SKM-1 treated with dmso at 0.1 percent for 144 hours (cell line): ENCODE results near the gene DOHH.
A peak's percentile ranks its signal among the peaks of the same experiment; 100 is the strongest.

Source experiments
- DNase-seq: peaks from one replicate; lab custom pipeline; 2025; ENCODE audit not compliant: unreplicated experiment; lab: John Stamatoyannopoulos, UW

The DOHH gene, protein sequence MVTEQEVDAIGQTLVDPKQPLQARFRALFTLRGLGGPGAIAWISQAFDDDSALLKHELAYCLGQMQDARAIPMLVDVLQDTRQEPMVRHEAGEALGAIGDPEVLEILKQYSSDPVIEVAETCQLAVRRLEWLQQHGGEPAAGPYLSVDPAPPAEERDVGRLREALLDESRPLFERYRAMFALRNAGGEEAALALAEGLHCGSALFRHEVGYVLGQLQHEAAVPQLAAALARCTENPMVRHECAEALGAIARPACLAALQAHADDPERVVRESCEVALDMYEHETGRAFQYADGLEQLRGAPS

GRCh38 chr19:3500429-3501101 is at the start of gene DOHH:
Gene DOHH (minus strand): TSS chr19:3500674. CDS start chr19:3496814, 3,860 bp downstream.
- peak; percentile 98 for DNase-seq

DNA sequence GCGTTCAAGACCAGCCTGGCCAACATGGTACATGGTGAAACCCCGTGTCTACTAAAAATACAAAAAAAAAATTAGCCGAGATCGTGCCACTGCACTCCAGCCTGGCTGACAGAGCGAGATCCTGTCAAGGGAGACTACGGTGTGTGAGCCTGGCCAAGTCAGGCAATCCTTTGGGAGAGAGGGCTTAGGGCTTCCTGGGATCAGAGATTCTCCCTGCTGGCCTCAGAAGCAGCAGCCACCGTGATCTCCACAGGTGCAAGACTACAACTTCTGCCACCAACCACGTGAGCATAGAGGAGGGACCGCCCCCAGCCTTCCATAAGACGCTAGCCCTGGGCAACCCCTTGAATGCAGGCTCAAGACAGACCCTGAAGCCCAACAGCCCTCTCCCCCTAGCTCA is 49.3 kb upstream of the DOHH start:
- DNase-seq, result no peak

DNA sequence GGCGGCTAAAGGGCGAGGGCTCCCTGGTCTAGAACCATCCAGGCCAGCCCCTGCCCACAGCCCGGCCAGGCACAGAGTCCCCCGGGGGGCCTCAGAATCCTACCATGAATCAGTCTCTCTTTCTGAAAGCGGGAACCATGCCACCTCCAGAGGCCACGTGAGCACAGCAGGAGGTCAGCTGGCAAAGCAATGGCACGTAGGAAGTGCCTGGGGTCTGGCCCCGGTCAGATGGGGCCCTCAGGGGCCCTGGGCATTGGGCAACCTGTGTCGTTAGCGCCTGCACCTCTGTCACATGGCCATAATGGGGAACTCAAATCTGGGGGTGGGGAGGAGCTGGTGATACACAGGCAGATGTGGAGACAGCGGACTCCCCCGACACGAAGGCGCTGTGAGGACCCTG is 48.1 kb upstream of the DOHH start:
- peak; percentile 72 for DNase-seq

DNA sequence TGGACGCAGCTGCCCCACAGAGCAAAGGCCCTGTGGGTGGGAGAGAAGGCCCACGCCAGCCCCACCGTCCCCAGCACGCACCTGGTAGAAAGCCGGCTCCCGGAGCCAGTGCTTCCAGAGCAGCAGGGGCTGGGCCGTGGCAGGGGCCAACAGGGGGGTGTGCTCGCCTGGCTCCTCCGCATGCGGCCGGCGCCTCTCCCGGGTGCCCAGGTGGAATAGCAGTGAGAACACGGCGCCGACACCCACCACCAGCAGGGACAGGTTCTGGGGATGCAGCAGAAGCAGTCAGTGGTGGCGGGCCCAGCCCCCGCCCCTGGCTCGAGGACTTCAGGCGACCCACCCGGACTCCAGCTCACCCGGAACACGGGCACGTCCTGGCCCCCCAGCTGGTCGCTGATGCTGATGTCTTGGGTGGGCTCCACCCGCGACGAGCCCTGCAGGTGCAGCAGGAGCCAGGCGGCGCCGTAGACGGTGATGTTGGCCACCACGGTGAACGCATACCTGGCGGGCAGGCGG is 47.4 kb upstream of the DOHH start:
- no peak for DNase-seq

- DNase-seq, result no peak
These were observed 46.8 kb upstream of the DOHH start for GRCh38 chr19:3547301-3547731.

GRCh38 chr19:3546119-3546518 is 45.6 kb upstream of the DOHH start:
- no peak for DNase-seq

DNA sequence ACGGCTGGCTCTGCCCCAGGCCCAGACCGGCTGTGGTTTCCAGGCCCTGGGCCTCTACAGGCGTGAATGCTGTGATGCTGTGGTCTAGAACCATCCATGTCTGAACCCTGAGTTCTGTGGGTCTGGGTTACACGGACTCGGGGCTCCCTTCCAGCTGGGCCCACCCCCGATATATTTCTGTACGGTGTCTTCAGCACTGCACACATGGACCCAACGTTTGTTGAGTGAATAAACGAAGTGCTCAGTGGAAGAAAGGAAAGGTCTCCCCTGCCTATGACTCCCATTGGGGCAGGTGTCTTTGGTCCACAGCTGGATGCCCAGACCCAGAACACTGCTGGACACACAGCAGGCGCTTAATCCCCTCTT is 45.2 kb upstream of the DOHH start:
- no peak for DNase-seq

GRCh38 chr19:3544742-3545668 is 44.5 kb upstream of the DOHH start:
- DNase-seq, result peak; percentile 50

DNA sequence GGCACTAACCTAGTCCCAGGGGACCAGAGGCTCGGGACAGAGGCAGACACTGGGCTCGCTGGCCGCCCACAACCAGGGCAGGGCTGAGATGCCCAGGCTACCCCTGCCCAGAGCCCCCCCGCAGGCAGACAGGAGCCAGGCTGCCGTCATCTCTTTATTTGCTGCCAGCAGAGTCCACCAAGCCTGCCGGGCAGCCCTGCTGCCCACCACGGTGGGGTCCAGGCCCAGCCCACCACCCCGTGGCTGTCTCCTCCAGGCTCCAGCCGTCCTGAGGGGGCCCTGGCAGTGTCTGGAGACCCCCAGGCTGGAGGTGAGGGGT is 43.5 kb upstream of the DOHH start:
- DNase-seq, result no peak

DNA sequence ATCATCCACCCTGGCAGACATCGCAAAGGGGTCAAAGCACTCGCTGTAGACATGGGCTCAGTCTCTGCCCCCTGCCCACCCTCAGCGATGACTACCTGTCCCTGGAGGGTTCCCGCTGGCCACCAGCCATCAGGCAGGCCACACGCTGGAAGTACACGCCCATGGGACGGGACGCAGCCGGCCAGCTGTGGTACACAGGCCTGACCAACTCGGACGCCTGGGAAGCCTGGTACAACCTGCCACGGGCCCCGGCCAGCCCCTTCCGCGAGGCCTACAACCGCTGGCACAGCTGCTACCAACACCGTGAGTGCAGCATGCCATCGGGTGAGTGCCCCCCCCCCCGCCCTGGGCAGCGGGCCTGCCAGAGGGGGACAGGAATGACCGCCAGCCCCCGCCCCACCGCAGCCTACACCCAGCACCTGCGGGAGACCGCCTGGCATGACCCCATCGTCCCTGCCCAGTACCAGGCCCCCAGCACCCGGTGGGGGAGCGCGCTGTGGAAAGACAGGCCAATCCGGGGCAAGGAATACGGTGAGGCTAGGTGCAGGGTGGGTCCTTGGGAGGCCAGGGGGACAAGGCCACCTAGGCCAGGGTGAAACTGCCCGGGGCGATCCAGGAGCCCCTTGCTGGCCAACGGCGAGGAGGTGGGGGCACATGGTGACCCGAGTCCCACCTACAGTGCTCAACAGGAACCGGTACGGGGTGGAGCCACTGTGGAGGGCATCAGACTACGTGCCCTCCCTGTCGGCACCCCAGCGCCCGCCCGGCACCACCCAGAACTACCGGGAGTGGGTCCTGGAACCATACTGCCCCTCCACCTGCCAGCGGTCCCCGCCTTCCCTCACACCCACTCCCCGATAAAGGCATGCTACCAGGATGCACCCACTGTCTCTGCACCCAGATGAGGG is 42.9 kb upstream of the DOHH start:
- no peak for DNase-seq

GRCh38 chr19:3539756-3540118 is 39.3 kb upstream of the DOHH start:
- no peak for DNase-seq

GRCh38 chr19:3538965-3539755 is 38.7 kb upstream of the DOHH start, which contains the start of gene TEKTIP1:
Gene TEKTIP1 (plus strand): TSS chr19:3539174. CDS start chr19:3539178, 4 bp downstream.
- DNase-seq, result no peak

DNA sequence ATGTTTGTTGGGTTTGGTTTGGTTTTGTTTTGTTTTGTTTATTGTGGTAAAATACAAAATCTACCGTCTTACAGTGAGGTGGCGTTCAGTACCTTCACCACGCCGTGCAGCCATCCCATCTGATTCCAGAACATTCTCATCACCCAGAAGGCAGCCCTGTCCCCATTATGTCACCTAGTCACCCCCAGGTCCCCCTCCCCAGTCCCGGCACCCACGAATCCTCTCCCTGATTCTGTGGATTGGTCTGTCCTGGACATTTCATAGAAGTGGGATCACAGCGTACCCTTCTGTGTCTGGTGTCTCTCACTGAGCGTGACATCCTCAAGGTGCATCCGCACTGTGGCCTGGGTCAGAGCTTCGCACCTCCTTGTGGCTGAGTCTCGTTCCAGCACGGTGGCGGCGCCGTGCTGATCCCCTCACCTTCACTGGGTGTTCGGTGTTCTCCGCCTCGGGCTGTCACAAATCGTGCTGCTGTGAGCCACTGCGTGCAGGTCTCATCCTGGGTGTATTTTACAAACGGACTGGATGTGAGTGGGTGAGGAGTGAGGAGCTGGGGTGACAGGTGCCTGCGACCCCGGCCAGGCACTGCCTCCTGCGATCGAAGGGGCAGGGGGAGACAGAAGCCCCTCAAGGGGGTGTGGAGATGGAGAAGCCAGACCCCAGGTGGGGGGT is 37.9 kb upstream of the DOHH start:
- no peak for DNase-seq

DNA sequence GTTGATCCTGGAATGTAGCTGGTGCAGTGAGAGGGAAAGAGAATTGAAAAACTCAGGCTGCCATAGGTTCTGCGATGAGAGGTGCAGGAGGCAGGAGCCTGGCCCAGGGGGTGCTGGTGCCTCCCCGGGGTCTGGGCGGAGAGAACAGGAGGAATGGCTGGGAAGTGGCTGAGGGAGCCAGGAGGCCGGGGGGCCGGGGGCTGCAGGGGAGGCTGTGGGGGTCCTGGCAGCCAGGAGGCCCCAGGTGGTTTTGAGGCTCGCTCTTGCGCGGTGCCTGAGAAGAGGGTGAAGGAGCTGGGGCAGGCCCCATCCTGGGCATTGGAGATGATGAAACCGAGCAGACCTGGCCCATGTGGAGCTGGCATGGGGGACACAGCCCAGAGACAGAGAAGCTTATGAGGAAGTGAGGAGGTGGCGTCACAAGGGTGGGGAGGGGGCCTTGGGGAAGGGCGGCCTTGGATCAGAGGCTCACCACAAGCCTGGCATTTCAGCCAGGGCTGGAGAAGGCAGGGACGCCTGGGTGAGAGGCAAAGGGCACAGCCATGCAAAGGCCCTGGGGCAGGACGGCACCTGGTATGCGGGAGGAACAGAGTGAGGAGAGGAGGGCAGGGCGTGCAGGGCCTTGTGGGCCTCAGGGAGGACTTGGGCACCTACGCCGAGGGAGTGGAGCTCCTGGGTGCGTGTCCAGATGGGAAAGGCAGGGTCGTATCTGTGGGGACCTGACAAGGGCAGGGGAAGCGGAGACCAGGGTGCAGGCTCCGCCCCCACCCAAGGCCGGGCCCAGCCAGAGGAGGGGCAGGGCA is 37.2 kb upstream of the DOHH start:
- peak; percentile 34 for DNase-seq

DNA sequence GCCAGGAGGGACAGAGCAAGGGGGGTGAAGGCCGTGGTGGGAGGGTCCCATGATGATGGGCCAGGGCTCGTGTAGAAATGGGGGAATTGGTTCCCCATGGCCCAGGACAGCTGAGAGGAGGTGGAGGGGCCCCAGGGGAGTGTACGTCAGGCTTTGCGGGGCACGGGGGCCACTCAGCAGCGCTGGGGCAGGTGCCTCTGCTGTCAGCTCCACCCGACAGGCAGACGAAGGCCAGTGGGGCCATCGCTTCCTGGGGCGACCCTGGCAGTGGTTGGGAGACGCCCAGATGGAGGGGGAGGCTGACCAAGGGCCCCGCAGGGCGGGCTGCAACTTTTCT is 36.6 kb upstream of the DOHH start:
- DNase-seq, result no peak

GRCh38 chr19:3536429-3537100 is 36.1 kb upstream of the DOHH start:
- DNase-seq, result no peak

- no peak for DNase-seq
These were observed 35.5 kb upstream of the DOHH start for GRCh38 chr19:3535981-3536380.

- no peak for DNase-seq
These were observed 35.1 kb upstream of the DOHH start for GRCh38 chr19:3535563-3535965.
